Mesendoderm (in vitro differentiated cells): ENCODE results near the gene ADCYAP1R1.

Source experiments
- DNase-seq: peaks from one replicate; pipeline ENCODE4 v3.0.0; 2013
- H2AK5ac ChIP-seq: 2 replicates; pipeline ENCODE4 v1.6.1; 2013; ENCODE audit warnings: low read length, inconsistent platforms
- H2BK120ac ChIP-seq: 2 replicates; pipeline ENCODE4 v1.6.1; 2013; ENCODE audit warnings: low read depth, mild to moderate bottlenecking, low read length, moderate library complexity, mixed read lengths
- H2BK15ac ChIP-seq: replicated peaks from 2 replicates; pipeline ENCODE4 v1.6.1; 2013; ENCODE audit warnings: low read depth, mild to moderate bottlenecking, moderate library complexity
- H2BK5ac ChIP-seq: 2 replicates; pipeline ENCODE4 v1.6.1; 2013; ENCODE audit warnings: low read length, inconsistent platforms
- H3K18ac ChIP-seq: 2 replicates; pipeline ENCODE4 v1.6.1; 2013; ENCODE audit warnings: mild to moderate bottlenecking, low read length, mixed read lengths
- H3K23ac ChIP-seq: one replicate; pipeline ENCODE4 v1.6.1; 2013; ENCODE audit warnings: low read length
- H3K27ac ChIP-seq: 2 replicates; pipeline ENCODE4 v1.5.1; 2013; ENCODE audit warnings: low read depth, mild to moderate bottlenecking, inconsistent platforms, low read length, moderate library complexity
- H3K27me3 ChIP-seq: 2 replicates; pipeline ENCODE4 v1.6.1; 2013; ENCODE audit warnings: low read length, control low read depth, mild to moderate bottlenecking, inconsistent platforms; ENCODE audit not compliant: insufficient read depth, poor library complexity
- H3K36me3 ChIP-seq: 2 replicates; pipeline ENCODE4 v1.6.1; 2013; ENCODE audit warnings: low read length, inconsistent platforms; ENCODE audit not compliant: control insufficient read depth, insufficient read depth
- H3K4ac ChIP-seq: one replicate; pipeline ENCODE4 v1.6.1; 2013; ENCODE audit warnings: low read depth, mild to moderate bottlenecking, low read length, moderate library complexity
- H3K4me1 ChIP-seq: 2 replicates; pipeline ENCODE4 v1.6.1; 2013; ENCODE audit warnings: low read depth, low read length, inconsistent platforms; ENCODE audit not compliant: control insufficient read depth
- H3K4me2 ChIP-seq: 2 replicates; pipeline ENCODE4 v1.6.1; 2013; ENCODE audit warnings: low read length
- H3K4me3 ChIP-seq: 2 replicates; pipeline ENCODE4 v1.5.1; 2013; ENCODE audit warnings: mild to moderate bottlenecking, low read length
- H3K56ac ChIP-seq: one replicate; pipeline ENCODE4 v1.6.1; 2013; ENCODE audit warnings: low read length
- H3K79me1 ChIP-seq: 2 replicates; pipeline ENCODE4 v1.6.1; 2013; ENCODE audit warnings: low read length, inconsistent platforms
- H3K79me2 ChIP-seq: 2 replicates; pipeline ENCODE4 v1.6.1; 2013; ENCODE audit warnings: mild to moderate bottlenecking, low read length; ENCODE audit not compliant: control insufficient read depth, insufficient read depth
- H3K9ac ChIP-seq: 2 replicates; pipeline ENCODE4 v1.6.1; 2013; ENCODE audit warnings: low read length, inconsistent platforms
- H4K5ac ChIP-seq: one replicate; pipeline ENCODE4 v1.6.1; 2013; ENCODE audit warnings: low read length
- H4K8ac ChIP-seq: one replicate; pipeline ENCODE4 v1.6.1; 2013; ENCODE audit warnings: low read depth, mild to moderate bottlenecking, control low read depth, low read length, moderate library complexity
- WGBS: extraction: QIAGEN DNeasy Blood & Tissue Kit; methylation state at CpG from one replicate; pipeline ENCODE4 v1.1.7; 2013; ENCODE audit warnings: low lambda C conversion rate, missing lambda C conversion rate; ENCODE audit not compliant: insufficient coverage; ENCODE audit errors: extremely low coverage; 5-methylcytosine and 5-hydroxymethylcytosine counted together

The ADCYAP1R1 gene

GRCh38 chr7:31083210-31083786, 31.2 kb downstream of the ADCYAP1R1 start:
- H3K56ac ChIP-seq = no peak overlapping the region
- H3K18ac ChIP-seq = no peak overlapping the region
- no peaks in the 10 kb centered on the region for H3K36me3 ChIP-seq
- no peak overlapping the region for H3K23ac ChIP-seq
- peaks cover 9% of the 10 kb centered on the region for H3K4me1 ChIP-seq
- no peak overlapping the region for H3K27ac ChIP-seq
- H3K79me2 ChIP-seq = no peaks in the 10 kb centered on the region
- WGBS = no CpG with 5 or more reads among the region's 5 CpGs
- H2BK5ac ChIP-seq = no peak overlapping the region
- H4K5ac ChIP-seq = no peak overlapping the region
- DNase-seq = no peak
- no peak overlapping the region for H3K4me3 ChIP-seq
- H3K4ac ChIP-seq = no peak overlapping the region
- H4K8ac ChIP-seq = no peak overlapping the region
- no peaks in the 10 kb centered on the region for H3K79me1 ChIP-seq
- no peaks in the 10 kb centered on the region for H3K27me3 ChIP-seq
- H2AK5ac ChIP-seq = no peak overlapping the region
- no peak overlapping the region for H3K9ac ChIP-seq
- no peak overlapping the region for H2BK15ac ChIP-seq
- H2BK120ac ChIP-seq = no peak overlapping the region
- no peak overlapping the region for H3K4me2 ChIP-seq

- Histone ChIP-seq H3K4ac (no peak overlapping the region), H3K56ac (no peak overlapping the region)
Observed at GRCh38 chr7:31084226-31084625, 32.1 kb downstream of the ADCYAP1R1 start.

GRCh38 chr7:31087351-31087750, 35.2 kb downstream of the ADCYAP1R1 start:
- H2BK5ac ChIP-seq = no peak overlapping the region
- H2BK120ac ChIP-seq = no peak overlapping the region
- no peaks in the 10 kb centered on the region for H3K79me2 ChIP-seq
- no peaks in the 10 kb centered on the region for H3K27me3 ChIP-seq
- H3K9ac ChIP-seq = no peak overlapping the region
- no peaks in the 10 kb centered on the region for H3K4me1 ChIP-seq
- no peak overlapping the region for H3K27ac ChIP-seq
- no peak overlapping the region for H3K4me2 ChIP-seq
- no peak overlapping the region for H3K23ac ChIP-seq
- H3K4ac ChIP-seq = no peak overlapping the region
- no peak overlapping the region for H3K18ac ChIP-seq
- H2BK15ac ChIP-seq = no peak overlapping the region
- no peak overlapping the region for H3K4me3 ChIP-seq
- no peak overlapping the region for H3K56ac ChIP-seq
- no peak overlapping the region for H2AK5ac ChIP-seq
- no CpG with 5 or more reads among the region's 6 CpGs for WGBS
- DNase-seq = no peak
- H4K8ac ChIP-seq = no peak overlapping the region
- H3K79me1 ChIP-seq = no peaks in the 10 kb centered on the region
- no peak overlapping the region for H4K5ac ChIP-seq
- no peaks in the 10 kb centered on the region for H3K36me3 ChIP-seq

More at GRCh38 chr7:31084226-31084625, 32.1 kb downstream of the ADCYAP1R1 start:
- no peaks in the 10 kb centered on the region for H3K36me3 ChIP-seq
- no peak overlapping the region for H3K4me2 ChIP-seq
- H3K27ac ChIP-seq = no peak overlapping the region
- no peaks in the 10 kb centered on the region for H3K79me1 ChIP-seq
- H3K79me2 ChIP-seq = no peaks in the 10 kb centered on the region
- no peak overlapping the region for H2BK15ac ChIP-seq
- no peak overlapping the region for H3K4me3 ChIP-seq
- H3K9ac ChIP-seq = no peak overlapping the region
- H2BK120ac ChIP-seq = no peak overlapping the region
- no CpG with 5 or more reads among the region's 1 CpG for WGBS
- H3K27me3 ChIP-seq = no peaks in the 10 kb centered on the region
- no peak overlapping the region for H2BK5ac ChIP-seq
- H4K5ac ChIP-seq = no peak overlapping the region
- no peak overlapping the region for H3K23ac ChIP-seq
- peaks cover 8% of the 10 kb centered on the region for H3K4me1 ChIP-seq
- H2AK5ac ChIP-seq = no peak overlapping the region
- H3K18ac ChIP-seq = no peak overlapping the region
- DNase-seq = no peak
- no peak overlapping the region for H4K8ac ChIP-seq

GRCh38 chr7:31091924-31092434, 39.9 kb downstream of the ADCYAP1R1 start:
- H3K79me2 ChIP-seq = no peaks in the 10 kb centered on the region
- H3K4me1 ChIP-seq = no peaks in the 10 kb centered on the region
- DNase-seq = no peak
- H4K8ac ChIP-seq = no peak overlapping the region
- H3K18ac ChIP-seq = no peak overlapping the region
- no peak overlapping the region for H2AK5ac ChIP-seq
- no peak overlapping the region for H4K5ac ChIP-seq
- no peak overlapping the region for H2BK15ac ChIP-seq
- H3K23ac ChIP-seq = no peak overlapping the region
- H3K4me2 ChIP-seq = no peak overlapping the region
- H3K27ac ChIP-seq = no peak overlapping the region
- H2BK120ac ChIP-seq = no peak overlapping the region
- H3K27me3 ChIP-seq = no peaks in the 10 kb centered on the region
- no CpG with 5 or more reads among the region's 2 CpGs for WGBS
- no peak overlapping the region for H3K56ac ChIP-seq
- H2BK5ac ChIP-seq = no peak overlapping the region
- no peaks in the 10 kb centered on the region for H3K36me3 ChIP-seq
- no peak overlapping the region for H3K9ac ChIP-seq
- H3K4me3 ChIP-seq = no peak overlapping the region
- H3K4ac ChIP-seq = no peak overlapping the region
- no peaks in the 10 kb centered on the region for H3K79me1 ChIP-seq

GRCh38 chr7:31092606-31093005, 40.5 kb downstream of the ADCYAP1R1 start:
- no peak overlapping the region for H4K8ac ChIP-seq
- no peak overlapping the region for H2BK15ac ChIP-seq
- no peaks in the 10 kb centered on the region for H3K27me3 ChIP-seq
- H2BK120ac ChIP-seq = no peak overlapping the region
- H3K4me2 ChIP-seq = no peak overlapping the region
- H4K5ac ChIP-seq = no peak overlapping the region
- no peak overlapping the region for H3K9ac ChIP-seq
- H3K23ac ChIP-seq = no peak overlapping the region
- no CpG with 5 or more reads among the region's 4 CpGs for WGBS
- no peak overlapping the region for H3K27ac ChIP-seq
- no peak overlapping the region for H3K18ac ChIP-seq
- H3K79me1 ChIP-seq = no peaks in the 10 kb centered on the region
- H2BK5ac ChIP-seq = no peak overlapping the region
- H3K36me3 ChIP-seq = no peaks in the 10 kb centered on the region
- no peak overlapping the region for H3K56ac ChIP-seq
- H3K79me2 ChIP-seq = no peaks in the 10 kb centered on the region
- DNase-seq = no peak
- no peak overlapping the region for H3K4me3 ChIP-seq
- H2AK5ac ChIP-seq = no peak overlapping the region
- no peaks in the 10 kb centered on the region for H3K4me1 ChIP-seq
- no peak overlapping the region for H3K4ac ChIP-seq

GRCh38 chr7:31093282-31093681, 41.2 kb downstream of the ADCYAP1R1 start:
- H4K8ac ChIP-seq = no peak overlapping the region
- no peak overlapping the region for H3K9ac ChIP-seq
- H3K4ac ChIP-seq = no peak overlapping the region
- no peaks in the 10 kb centered on the region for H3K4me1 ChIP-seq
- no peaks in the 10 kb centered on the region for H3K36me3 ChIP-seq
- no peaks in the 10 kb centered on the region for H3K27me3 ChIP-seq
- H3K79me1 ChIP-seq = no peaks in the 10 kb centered on the region
- no peak overlapping the region for H2BK15ac ChIP-seq
- DNase-seq = no peak
- H2AK5ac ChIP-seq = no peak overlapping the region
- no peak overlapping the region for H3K18ac ChIP-seq
- H3K23ac ChIP-seq = no peak overlapping the region
- no peak overlapping the region for H3K56ac ChIP-seq
- H3K27ac ChIP-seq = no peak overlapping the region
- H2BK120ac ChIP-seq = no peak overlapping the region
- no peak overlapping the region for H3K4me3 ChIP-seq
- H4K5ac ChIP-seq = no peak overlapping the region
- H3K4me2 ChIP-seq = no peak overlapping the region
- no CpG with 5 or more reads among the region's 3 CpGs for WGBS
- no peaks in the 10 kb centered on the region for H3K79me2 ChIP-seq
- no peak overlapping the region for H2BK5ac ChIP-seq
